ENCODE results near the gene NDUFAF7. TPM values are rescaled to one million over a fixed set of nuclear protein-coding genes. Genes with fewer than 3 reads are reported as not detected.

Gene NDUFAF7
- polyA plus RNA-seq, 1 experiment = 23.3 TPM

- no peak for TF ChIP-seq CTCF (IDR thresholded peaks at IDR 0.05; ENCODE audit: low read depth, low read length)
- Histone ChIP-seq H3K27me3 (ENCODE audit: control insufficient read depth, insufficient read depth, low read length) (no peaks in the 10 kb centered on the region), H3K27ac (ENCODE audit: low read depth, low read length) (no peak overlapping the region), H3K9me3 (ENCODE audit: control insufficient read depth, insufficient read depth, low read length) (no peaks in the 10 kb centered on the region), H3K4me3 (ENCODE audit: low read depth, low read length) (no peak overlapping the region)
- ChIA-PET CTCF (no interaction called here), POLR2A (no interaction called here)
- DNase-seq (ENCODE audit: low read depth, low spot score) = no peak
Observed at GRCh38 chr2:37244755-37245154, 13.3 kb downstream of the NDUFAF7 start.

- no peak overlapping the region for H3K27ac ChIP-seq (ENCODE audit: low read depth, low read length)
Observed at GRCh38 chr2:37246205-37246604, 14.7 kb downstream of the NDUFAF7 start.

GRCh38 chr2:37250869-37251740 lies 19.6 kb downstream of the NDUFAF7 start:
- CTCF ChIA-PET = interaction anchor here (0.6 to 1.6 kb wide), 2 partner anchors 626 to 638 kb away, joined by 4 read pairs; no protein-coding TSS in a partner anchor
- TF ChIP-seq CTCF (IDR thresholded peaks at IDR 0.05; ENCODE audit: low read depth, low read length) = no peak
- no peaks in the 10 kb centered on the region for H3K9me3 ChIP-seq (ENCODE audit: control insufficient read depth, insufficient read depth, low read length)
- H3K27ac ChIP-seq (ENCODE audit: low read depth, low read length) = no peak overlapping the region
- POLR2A ChIA-PET = no interaction called here
- DNase-seq (ENCODE audit: low read depth, low spot score) = no peak
- no peaks in the 10 kb centered on the region for H3K27me3 ChIP-seq (ENCODE audit: control insufficient read depth, insufficient read depth, low read length)
- no peak overlapping the region for H3K4me3 ChIP-seq (ENCODE audit: low read depth, low read length)

More at GRCh38 chr2:37246205-37246604, 14.7 kb downstream of the NDUFAF7 start:
- Histone ChIP-seq H3K4me3 (ENCODE audit: low read depth, low read length) (no peak overlapping the region), H3K9me3 (ENCODE audit: control insufficient read depth, insufficient read depth, low read length) (no peaks in the 10 kb centered on the region), H3K27me3 (ENCODE audit: control insufficient read depth, insufficient read depth, low read length) (no peaks in the 10 kb centered on the region)
- CTCF ChIA-PET = interaction anchor here (1.2 to 1.4 kb wide), 2 partner anchors 78 to 631 kb away, joined by 4 to 5 read pairs; no protein-coding TSS in a partner anchor
- no peak for DNase-seq (ENCODE audit: low read depth, low spot score)
- POLR2A ChIA-PET = no interaction called here
- TF ChIP-seq CTCF (IDR thresholded peaks at IDR 0.05; ENCODE audit: low read depth, low read length) = no peak

GRCh38 chr2:37262522-37262921 lies 31.1 kb downstream of the NDUFAF7 start:
- TF ChIP-seq CTCF (IDR thresholded peaks at IDR 0.05; ENCODE audit: low read depth, low read length) = no peak
- ChIA-PET CTCF (interaction anchor here (0.6 to 1.3 kb wide), 2 partner anchors 66 to 615 kb away, joined by 3 to 4 read pairs; no protein-coding TSS in a partner anchor), POLR2A (no interaction called here)
- H3K27me3 ChIP-seq (ENCODE audit: control insufficient read depth, insufficient read depth, low read length) = no peaks in the 10 kb centered on the region
- no peaks in the 10 kb centered on the region for H3K9me3 ChIP-seq (ENCODE audit: control insufficient read depth, insufficient read depth, low read length)
- H3K27ac ChIP-seq (ENCODE audit: low read depth, low read length) = no peak overlapping the region
- DNase-seq (ENCODE audit: low read depth, low spot score) = no peak
- no peak overlapping the region for H3K4me3 ChIP-seq (ENCODE audit: low read depth, low read length)

GRCh38 chr2:37263839-37264238 lies 32.4 kb downstream of the NDUFAF7 start:
- Histone ChIP-seq H3K27ac (ENCODE audit: low read depth, low read length) (no peak overlapping the region), H3K9me3 (ENCODE audit: control insufficient read depth, insufficient read depth, low read length) (no peaks in the 10 kb centered on the region), H3K4me3 (ENCODE audit: low read depth, low read length) (no peak overlapping the region), H3K27me3 (ENCODE audit: control insufficient read depth, insufficient read depth, low read length) (no peaks in the 10 kb centered on the region)
- TF ChIP-seq CTCF (IDR thresholded peaks at IDR 0.05; ENCODE audit: low read depth, low read length) = no peak
- CTCF ChIA-PET = interaction anchor here (0.6 kb wide), 1 partner anchor 132 kb away, joined by 3 read pairs; no protein-coding TSS in a partner anchor
- DNase-seq (ENCODE audit: low read depth, low spot score) = no peak
- POLR2A ChIA-PET = no interaction called here

All from AG04450 (cell line).